ENCODE results near the gene TRNT1. TPM values are rescaled to one million over a fixed set of nuclear protein-coding genes. Genes with fewer than 3 reads are reported as not detected.

Gene TRNT1
- total RNA-seq, 1 experiment from 2014 or later, result 18.9 TPM

GRCh38 chr3:3133500-3133899 is 6.8 kb downstream of the TRNT1 start:
- no peak for DNase-seq (ENCODE audit: low read depth in 1 of 2, low spot score in 2 of 2)
- Histone ChIP-seq H3K9me3 (replicated peaks) (no peaks in the 10 kb centered on the region), H3K4me3 (no peak overlapping the region), H3K4me1 (replicated peaks) (no peaks in the 10 kb centered on the region), H3K36me3 (peaks cover 75% of the 10 kb centered on the region), H3K27ac (no peak overlapping the region), H3K27me3 (replicated peaks) (no peaks in the 10 kb centered on the region)

- no peak overlapping the region for H3K4me3 ChIP-seq
- no peak for DNase-seq (ENCODE audit: low read depth in 1 of 2, low spot score in 2 of 2)
- no peaks in the 10 kb centered on the region for H3K27me3 ChIP-seq (replicated peaks)
- H3K4me1 ChIP-seq (replicated peaks), result no peaks in the 10 kb centered on the region
- no peak overlapping the region for H3K27ac ChIP-seq
- H3K36me3 ChIP-seq, result peaks cover 75% of the 10 kb centered on the region
- H3K9me3 ChIP-seq (replicated peaks), result no peaks in the 10 kb centered on the region
Measured at GRCh38 chr3:3134750-3135448, 8.2 kb downstream of the TRNT1 start.

GRCh38 chr3:3137526-3137925 is 10.8 kb downstream of the TRNT1 start:
- Histone ChIP-seq H3K9me3 (replicated peaks) (no peaks in the 10 kb centered on the region), H3K27ac (no peak overlapping the region), H3K4me1 (replicated peaks) (no peaks in the 10 kb centered on the region), H3K4me3 (no peak overlapping the region), H3K27me3 (replicated peaks) (no peaks in the 10 kb centered on the region), H3K36me3 (peaks cover 88% of the 10 kb centered on the region)
- DNase-seq (ENCODE audit: low read depth in 1 of 2, low spot score in 2 of 2), result no peak

DNA sequence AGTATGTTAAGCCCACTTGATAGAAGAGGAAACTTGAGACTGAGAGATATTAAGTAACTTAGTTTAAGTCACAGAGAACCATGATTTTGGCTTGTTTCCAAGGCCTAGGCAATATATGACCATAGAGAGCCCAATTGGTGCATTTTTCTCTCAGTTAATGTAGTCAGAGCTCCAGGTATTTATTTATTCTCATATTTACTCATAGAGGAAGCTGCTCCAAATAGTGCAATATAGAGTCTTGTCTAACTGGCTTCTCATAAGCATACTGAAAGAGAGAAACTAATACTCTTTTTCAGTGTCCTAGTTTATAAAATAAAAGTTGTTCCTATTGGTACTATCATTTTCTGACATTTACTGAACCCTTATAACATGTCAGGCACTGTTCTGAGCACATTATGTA is 15.2 kb downstream of the TRNT1 start:
- Histone ChIP-seq H3K9me3 (replicated peaks) (no peaks in the 10 kb centered on the region), H3K27ac (no peak overlapping the region), H3K27me3 (replicated peaks) (no peaks in the 10 kb centered on the region), H3K4me1 (replicated peaks) (no peaks in the 10 kb centered on the region), H3K36me3 (peaks cover 98% of the 10 kb centered on the region), H3K4me3 (no peak overlapping the region)
- DNase-seq (ENCODE audit: low read depth in 1 of 2, low spot score in 2 of 2), result no peak

DNA sequence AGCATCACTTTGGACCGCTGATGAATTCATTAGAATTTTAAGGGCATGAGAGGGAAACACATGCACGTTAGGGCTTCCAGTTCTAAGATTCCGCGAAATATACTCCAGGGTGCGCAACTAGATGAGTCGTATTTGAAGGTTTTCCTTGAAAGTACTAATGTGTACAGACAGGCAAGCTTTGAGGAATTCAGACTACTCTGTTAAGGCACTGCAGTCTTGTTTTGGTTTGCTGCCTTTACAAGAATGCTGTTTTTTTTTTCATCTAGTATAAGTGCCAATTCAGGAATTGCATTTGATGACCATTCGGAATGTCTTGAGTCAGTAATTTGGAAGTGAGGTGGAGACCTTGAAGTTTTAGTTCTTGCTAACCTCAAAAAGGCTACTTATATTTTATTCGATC is 19.1 kb downstream of the TRNT1 start:
- H3K4me1 ChIP-seq (replicated peaks), result no peaks in the 10 kb centered on the region
- H3K27me3 ChIP-seq (replicated peaks), result no peaks in the 10 kb centered on the region
- no peak overlapping the region for H3K27ac ChIP-seq
- DNase-seq (ENCODE audit: low read depth in 1 of 2, low spot score in 2 of 2), result no peak
- no peak overlapping the region for H3K4me3 ChIP-seq
- H3K36me3 ChIP-seq, result peaks cover 94% of the 10 kb centered on the region
- no peaks in the 10 kb centered on the region for H3K9me3 ChIP-seq (replicated peaks)

DNA sequence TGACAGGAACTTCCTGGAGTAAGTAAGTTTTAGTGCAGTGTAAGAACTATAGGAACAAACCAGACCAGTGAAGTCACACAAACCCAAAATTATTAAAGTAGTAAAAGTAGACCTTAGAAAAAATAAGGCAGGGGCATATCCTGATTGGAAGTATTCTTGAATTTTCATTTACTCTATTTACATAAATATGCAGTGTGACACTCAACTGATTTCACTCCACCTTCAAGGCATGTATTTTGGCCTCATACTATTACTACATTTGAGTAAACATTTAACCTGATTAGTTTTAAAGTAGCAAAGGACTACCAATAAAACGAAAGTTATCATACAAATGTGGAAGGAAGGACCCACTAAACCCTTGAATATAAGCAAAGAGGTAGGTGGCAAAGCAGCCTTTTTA is 22.8 kb downstream of the TRNT1 start:
- H3K27ac ChIP-seq, result no peak overlapping the region
- H3K27me3 ChIP-seq (replicated peaks), result no peaks in the 10 kb centered on the region
- DNase-seq (ENCODE audit: low read depth in 1 of 2, low spot score in 2 of 2), result no peak
- H3K36me3 ChIP-seq, result peaks cover 91% of the 10 kb centered on the region
- no peaks in the 10 kb centered on the region for H3K4me1 ChIP-seq (replicated peaks)
- no peaks in the 10 kb centered on the region for H3K9me3 ChIP-seq (replicated peaks)
- H3K4me3 ChIP-seq, result no peak overlapping the region

DNA sequence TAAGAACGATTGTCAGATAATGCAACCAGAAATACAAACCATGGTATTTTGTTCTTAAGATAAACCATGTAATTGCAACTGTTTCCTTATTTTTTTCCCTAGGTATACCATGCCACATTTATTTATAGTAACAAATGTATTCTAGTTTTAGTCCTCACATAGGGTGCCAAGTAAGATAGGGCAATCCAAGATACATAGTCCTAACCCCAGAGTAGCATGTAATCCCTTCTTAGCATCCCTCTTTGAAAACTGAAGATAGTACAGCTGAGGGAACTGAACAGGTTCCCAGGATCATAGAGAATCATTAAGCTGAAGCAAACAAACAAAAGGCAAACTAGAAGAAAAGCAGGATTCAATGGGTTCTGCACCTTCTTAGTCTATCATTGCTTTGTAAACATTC is 24.8 kb downstream of the TRNT1 start:
- Histone ChIP-seq H3K27me3 (replicated peaks) (no peaks in the 10 kb centered on the region), H3K27ac (no peak overlapping the region), H3K9me3 (replicated peaks) (no peaks in the 10 kb centered on the region), H3K36me3 (peaks cover 84% of the 10 kb centered on the region), H3K4me1 (replicated peaks) (no peaks in the 10 kb centered on the region), H3K4me3 (no peak overlapping the region)
- DNase-seq (ENCODE audit: low read depth in 1 of 2, low spot score in 2 of 2), result no peak

- Histone ChIP-seq H3K27ac (no peak overlapping the region), H3K4me1 (replicated peaks) (no peaks in the 10 kb centered on the region), H3K9me3 (replicated peaks) (no peaks in the 10 kb centered on the region), H3K36me3 (peaks cover 60% of the 10 kb centered on the region), H3K4me3 (no peak overlapping the region), H3K27me3 (replicated peaks) (no peaks in the 10 kb centered on the region)
- DNase-seq (ENCODE audit: low read depth in 1 of 2, low spot score in 2 of 2), result no peak
Measured at GRCh38 chr3:3154879-3155610, 28.3 kb downstream of the TRNT1 start.

GRCh38 chr3:3157484-3157883 is 30.7 kb downstream of the TRNT1 start:
- DNase-seq (ENCODE audit: low read depth in 1 of 2, low spot score in 2 of 2), result no peak
- Histone ChIP-seq H3K27ac (no peak overlapping the region), H3K9me3 (replicated peaks) (no peaks in the 10 kb centered on the region)

DNA sequence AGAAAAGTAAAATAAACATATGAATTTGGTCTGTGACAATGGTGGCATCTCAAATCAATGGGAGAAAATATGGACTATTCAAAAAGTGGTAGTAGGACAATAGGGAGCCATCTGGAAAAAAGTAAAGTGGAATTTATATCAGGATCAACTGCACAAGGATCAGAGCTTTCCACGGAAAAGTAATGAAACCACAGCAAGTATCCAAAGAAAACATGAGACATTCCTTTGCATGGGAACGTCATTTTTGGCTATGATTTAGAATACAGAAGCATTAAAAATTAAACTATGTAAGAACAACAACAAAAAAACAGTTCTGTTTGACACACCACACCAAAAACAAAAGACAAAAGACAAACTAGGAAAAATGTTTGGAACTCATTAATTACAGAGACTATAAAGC is 34.1 kb downstream of the TRNT1 start:
- Histone ChIP-seq H3K4me3 (no peak overlapping the region), H3K4me1 (replicated peaks) (no peaks in the 10 kb centered on the region), H3K36me3 (peaks cover 32% of the 10 kb centered on the region), H3K9me3 (replicated peaks) (no peaks in the 10 kb centered on the region), H3K27ac (no peak overlapping the region), H3K27me3 (replicated peaks) (no peaks in the 10 kb centered on the region)
- DNase-seq (ENCODE audit: low read depth in 1 of 2, low spot score in 2 of 2), result no peak

More at GRCh38 chr3:3157484-3157883, 30.7 kb downstream of the TRNT1 start:
- Histone ChIP-seq H3K36me3 (peaks cover 38% of the 10 kb centered on the region), H3K27me3 (replicated peaks) (no peaks in the 10 kb centered on the region), H3K4me3 (no peak overlapping the region), H3K4me1 (replicated peaks) (no peaks in the 10 kb centered on the region)

DNA sequence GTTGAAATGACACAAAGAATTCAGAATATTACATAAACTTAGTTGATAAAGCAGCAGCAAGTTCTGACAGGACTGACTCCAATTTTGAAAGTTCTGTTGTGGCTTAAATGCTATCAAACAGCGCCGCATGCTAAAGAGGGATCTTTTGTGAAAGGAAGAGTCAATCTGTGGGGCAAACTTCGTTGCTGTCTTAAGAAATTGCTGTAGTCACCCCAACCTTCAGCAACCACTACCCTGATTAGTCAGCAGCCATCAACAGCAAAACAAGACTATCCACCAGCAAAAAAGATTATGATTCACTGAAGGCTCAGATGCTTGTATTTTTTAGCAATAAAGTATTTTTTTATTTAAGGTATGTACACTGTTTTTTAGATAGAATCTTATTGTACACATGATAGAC is 38.5 kb downstream of the TRNT1 start:
- Histone ChIP-seq H3K27ac (no peak overlapping the region), H3K4me3 (no peak overlapping the region), H3K9me3 (replicated peaks) (no peaks in the 10 kb centered on the region), H3K27me3 (replicated peaks) (no peaks in the 10 kb centered on the region), H3K36me3 (peaks cover 35% of the 10 kb centered on the region), H3K4me1 (replicated peaks) (no peaks in the 10 kb centered on the region)
- no peak for DNase-seq (ENCODE audit: low read depth in 1 of 2, low spot score in 2 of 2)

DNA sequence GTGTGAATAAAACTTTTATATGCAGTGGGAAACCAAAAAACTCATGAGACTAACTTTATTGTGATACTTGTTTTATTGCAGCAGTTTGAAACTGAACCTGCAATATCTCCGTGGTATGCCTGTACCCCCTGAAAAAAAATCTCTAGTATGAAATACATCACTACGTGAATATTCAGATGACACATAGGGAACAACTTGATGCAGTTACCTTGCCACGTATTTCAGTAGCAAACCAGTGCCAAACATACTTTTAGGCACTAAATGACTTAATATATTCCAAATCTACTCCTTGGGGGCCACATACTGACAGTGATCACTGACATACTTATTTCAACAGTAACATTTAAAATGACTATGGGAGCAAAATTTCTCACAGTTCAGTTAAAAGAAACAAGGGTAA is 38.9 kb downstream of the TRNT1 start:
- Histone ChIP-seq H3K4me1 (replicated peaks) (no peaks in the 10 kb centered on the region), H3K9me3 (replicated peaks) (no peaks in the 10 kb centered on the region), H3K36me3 (peaks cover 39% of the 10 kb centered on the region), H3K4me3 (no peak overlapping the region), H3K27ac (no peak overlapping the region), H3K27me3 (replicated peaks) (no peaks in the 10 kb centered on the region)
- DNase-seq (ENCODE audit: low read depth in 1 of 2, low spot score in 2 of 2), result no peak

GRCh38 chr3:3170998-3171397 is 44.3 kb downstream of the TRNT1 start:
- Histone ChIP-seq H3K4me1 (replicated peaks) (no peaks in the 10 kb centered on the region), H3K27ac (no peak overlapping the region), H3K27me3 (replicated peaks) (no peaks in the 10 kb centered on the region), H3K36me3 (peaks cover 46% of the 10 kb centered on the region), H3K4me3 (no peak overlapping the region), H3K9me3 (replicated peaks) (no peaks in the 10 kb centered on the region)
- DNase-seq (ENCODE audit: low read depth in 1 of 2, low spot score in 2 of 2), result no peak

DNA sequence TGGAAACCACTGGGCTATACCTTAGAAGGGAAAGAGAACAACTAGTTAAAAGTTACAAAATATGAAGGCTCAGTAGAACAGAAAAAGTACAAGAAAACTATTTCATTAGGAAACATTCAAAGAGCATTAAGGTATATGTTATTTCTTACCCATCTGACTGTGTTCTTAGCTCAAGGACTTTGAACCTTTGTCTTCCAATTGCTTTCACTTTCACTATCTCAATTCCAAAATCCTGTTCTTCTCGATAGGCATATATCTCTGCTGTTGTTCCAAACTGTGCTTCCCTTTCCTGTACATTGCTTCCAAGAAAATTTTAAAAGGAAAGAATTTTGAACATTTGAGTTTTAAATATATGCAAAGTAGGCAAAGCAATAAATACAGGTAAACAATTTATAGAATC is 45.9 kb downstream of the TRNT1 start:
- Histone ChIP-seq H3K36me3 (peaks cover 40% of the 10 kb centered on the region), H3K27me3 (replicated peaks) (no peaks in the 10 kb centered on the region), H3K4me1 (replicated peaks) (peaks cover under 1% of the 10 kb centered on the region; the same call in 1 of the 2 replicates), H3K4me3 (no peak overlapping the region), H3K27ac (no peak overlapping the region), H3K9me3 (replicated peaks) (no peaks in the 10 kb centered on the region)
- no peak for DNase-seq (ENCODE audit: low read depth in 1 of 2, low spot score in 2 of 2)

All from SJSA1 (cell line).